GM23338 (cell line): ENCODE results near the gene PUM1. TPM values are rescaled to one million over a fixed set of nuclear protein-coding genes. Genes with fewer than 3 reads are reported as not detected.
A peak's percentile ranks its signal among the peaks of the same experiment; 100 is the strongest.

Experiments used
- ATAC-seq: fragments of 200-7000 bp; cut with Tn5 transposase; 3 replicates; pipeline ENCODE4 v1.9.1; 2020
- DNase-seq: peaks from one replicate; pipeline ENCODE4 v3.0.0-alpha.2; 2015; ENCODE audit warnings: low spot score
- H2AFZ ChIP-seq: fragments of 200-600 bp; sonication (generic); 2 replicates; pipeline ENCODE4 v1.8.0; 2016; ENCODE audit warnings: antibody characterized with exemption, mild to moderate bottlenecking, moderate library complexity
- H3F3A ChIP-seq: fragments of 200-600 bp; sonication (generic); replicated peaks from 2 replicates; pipeline ENCODE4 v1.8.0; 2017; ENCODE audit warnings: antibody characterized with exemption, mixed run types, low read depth
- H3K27ac ChIP-seq: fragments of 200-600 bp; sonication (generic); 2 replicates; pipeline ENCODE4 v1.6.1; 2016; ENCODE audit warnings: low read depth
- H3K27me3 ChIP-seq: fragments of 200-600 bp; sonication (generic); 2 replicates; pipeline ENCODE4 v1.8.0; 2016; ENCODE audit warnings: mild to moderate bottlenecking, mixed run types, moderate library complexity; ENCODE audit not compliant: insufficient read depth
- H3K36me3 ChIP-seq: fragments of 200-600 bp; sonication (generic); 2 replicates; pipeline ENCODE4 v1.8.0; 2016; ENCODE audit warnings: mild to moderate bottlenecking; ENCODE audit not compliant: insufficient read depth
- H3K4me1 ChIP-seq: fragments of 200-600 bp; sonication (generic); 2 replicates; pipeline ENCODE4 v1.8.0; 2016; ENCODE audit warnings: mild to moderate bottlenecking, moderate library complexity; ENCODE audit not compliant: insufficient read depth
- H3K4me2 ChIP-seq: fragments of 200-600 bp; sonication (generic); 2 replicates; pipeline ENCODE4 v1.7.1; 2017; ENCODE audit warnings: mixed run types
- H3K4me3 ChIP-seq: fragments of 200-600 bp; sonication (generic); 2 replicates; pipeline ENCODE4 v1.6.1; 2016; ENCODE audit warnings: mixed run types
- H3K79me2 ChIP-seq: fragments of 200-600 bp; sonication (generic); replicated peaks from 2 replicates; pipeline ENCODE4 v1.8.0; 2017; ENCODE audit warnings: mild to moderate bottlenecking; ENCODE audit not compliant: insufficient read depth
- H3K9me2 ChIP-seq: fragments of 200-600 bp; sonication (generic); 2 replicates; pipeline ENCODE4 v1.8.0; 2017; ENCODE audit not compliant: insufficient read depth
- H4K20me1 ChIP-seq: fragments of 200-600 bp; sonication (generic); replicated peaks from 2 replicates; pipeline ENCODE4 v1.8.0; 2017; ENCODE audit warnings: mild to moderate bottlenecking; ENCODE audit not compliant: insufficient read depth
- H3K27ac Mint-ChIP-seq: 2 replicates; pipeline ENCODE4 v1.8.0; 2020; ENCODE audit warnings: inconsistent platforms, mild to moderate bottlenecking, moderate library complexity, mixed read lengths
- H3K27me3 Mint-ChIP-seq: 3 replicates; pipeline ENCODE4 v1.8.0; 2022; ENCODE audit warnings: low read depth, mild to moderate bottlenecking, moderate library complexity, mixed read lengths, inconsistent platforms; ENCODE audit not compliant: insufficient read depth, poor library complexity
- H3K36me3 Mint-ChIP-seq: 3 replicates; pipeline ENCODE4 v1.8.0; 2021; ENCODE audit warnings: low read depth, mild to moderate bottlenecking, inconsistent platforms, moderate library complexity, mixed read lengths
- H3K4me1 Mint-ChIP-seq: 3 replicates; pipeline ENCODE4 v1.8.0; 2020; ENCODE audit warnings: mild to moderate bottlenecking, inconsistent platforms, mixed read lengths
- H3K4me3 Mint-ChIP-seq: 3 replicates; pipeline ENCODE4 v1.8.0; 2021; ENCODE audit warnings: moderate library complexity, mild to moderate bottlenecking, inconsistent platforms, mixed read lengths
- H3K9me3 Mint-ChIP-seq: 3 replicates; pipeline ENCODE4 v1.8.0; 2020; ENCODE audit warnings: moderate library complexity, mild to moderate bottlenecking, inconsistent platforms, mixed read lengths
- EZH2 ChIP-seq: fragments of 200-600 bp; sonication (generic); IDR thresholded peaks from one replicate; pipeline ENCODE4 v1.8.0; 2017; ENCODE audit warnings: antibody characterized with exemption, mild to moderate bottlenecking, low read depth; ENCODE audit not compliant: unreplicated experiment
- EZH2phosphoT487 ChIP-seq: fragments of 200-600 bp; sonication (generic); IDR thresholded peaks from one replicate; pipeline ENCODE4 v1.8.1; 2018; ENCODE audit warnings: antibody characterized with exemption; ENCODE audit not compliant: unreplicated experiment
- JUNB ChIP-seq: IDR thresholded peaks from one replicate; pipeline ENCODE4 v1.6.1; 2016; ENCODE audit warnings: antibody characterized with exemption; ENCODE audit not compliant: unreplicated experiment
- NANOG ChIP-seq: IDR thresholded peaks from 2 replicates; pipeline ENCODE4 v1.6.1; 2016; ENCODE audit warnings: antibody characterized with exemption, borderline replicate concordance
- POLR2AphosphoS5 ChIP-seq: IDR thresholded peaks from 2 replicates; pipeline ENCODE4 v1.6.1; 2016; ENCODE audit warnings: antibody characterized with exemption, low read depth
- STAT1 ChIP-seq: IDR thresholded peaks from one replicate; pipeline ENCODE4 v1.6.1; 2016; ENCODE audit warnings: antibody characterized with exemption; ENCODE audit not compliant: unreplicated experiment
- ZNF331 ChIP-seq: fragments of 250-450 bp; sonication (Bioruptor Pico); IDR thresholded peaks from 2 replicates; pipeline ENCODE4 v1.5.0; 2020; ENCODE audit warnings: low read depth, mild to moderate bottlenecking, moderate library complexity
- polyA plus RNA-seq: library from polyadenylated mRNA; unstranded; fragments of >200 nt; fragmentation: Nextera tagmentation; extraction: Ambion mirVana; gene quantifications from 2 replicates; pipeline ENCODE4 v1.2.1, GENCODE V29; 2016
- total RNA-seq: library from RNA; depleted of rRNA; stranded (reverse); fragments of >200 nt; shearing (Covaris generic); gene quantifications from 2 replicates; pipeline ENCODE4 v1.2.3, GENCODE V29; 2014
- TF ChIP-seq, protein P1 (sequence below): fragments of 250-450 bp; sonication (Bioruptor Pico); IDR thresholded peaks from 2 replicates; pipeline ENCODE4 v1.5.0; 2020; ENCODE audit warnings: mild to moderate bottlenecking, moderate library complexity
- TF ChIP-seq, protein P2 (sequence below), 2 experiments: fragments of 200-600 bp in 1 of 2; sonication (generic) in 1 of 2; conservative IDR thresholded peaks; 2 replicates each; pipeline versions ENCODE4 v1.5.1 to v1.6.1; 2016 to 2017; ENCODE audit warnings: antibody characterized with exemption in 2 of 2, low read depth in 2 of 2, mild to moderate bottlenecking in 2 of 2, moderate library complexity in 1 of 2
- TF ChIP-seq, protein P3 (sequence below): IDR thresholded peaks from one replicate; pipeline ENCODE4 v1.6.1; 2018; ENCODE audit warnings: antibody characterized with exemption; ENCODE audit not compliant: unreplicated experiment

Gene PUM1
- total and polyA plus RNA-seq, 2 experiments from 2014 or later, result 44.4 to 117 TPM

DNA sequence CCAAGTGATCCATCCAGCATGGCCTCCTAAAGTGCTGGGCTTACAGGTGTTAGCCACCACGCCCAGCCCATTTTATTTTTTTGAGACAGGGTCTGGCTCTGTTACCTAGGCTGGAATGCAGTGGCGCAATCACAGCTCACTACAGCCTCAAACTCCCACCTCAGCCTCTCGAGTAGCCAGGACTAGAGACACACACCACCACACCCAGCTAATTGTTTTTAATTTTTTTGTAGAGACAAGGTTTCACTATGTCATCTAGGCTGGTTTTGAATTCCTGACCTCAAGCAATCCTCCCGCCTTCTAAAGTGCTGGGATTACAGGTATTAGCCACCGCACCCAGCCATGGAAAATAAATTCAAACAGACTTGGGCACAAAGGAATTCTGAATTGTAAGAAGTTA lies 31.9 kb downstream of the PUM1 start:
- TF ChIP-seq EZH2 (no peak), EZH2phosphoT487 (no peak), JUNB (no peak), POLR2AphosphoS5 (no peak), NANOG (no peak), ZNF331 (no peak), STAT1 (no peak)
- TF ChIP-seq, protein P1, sequence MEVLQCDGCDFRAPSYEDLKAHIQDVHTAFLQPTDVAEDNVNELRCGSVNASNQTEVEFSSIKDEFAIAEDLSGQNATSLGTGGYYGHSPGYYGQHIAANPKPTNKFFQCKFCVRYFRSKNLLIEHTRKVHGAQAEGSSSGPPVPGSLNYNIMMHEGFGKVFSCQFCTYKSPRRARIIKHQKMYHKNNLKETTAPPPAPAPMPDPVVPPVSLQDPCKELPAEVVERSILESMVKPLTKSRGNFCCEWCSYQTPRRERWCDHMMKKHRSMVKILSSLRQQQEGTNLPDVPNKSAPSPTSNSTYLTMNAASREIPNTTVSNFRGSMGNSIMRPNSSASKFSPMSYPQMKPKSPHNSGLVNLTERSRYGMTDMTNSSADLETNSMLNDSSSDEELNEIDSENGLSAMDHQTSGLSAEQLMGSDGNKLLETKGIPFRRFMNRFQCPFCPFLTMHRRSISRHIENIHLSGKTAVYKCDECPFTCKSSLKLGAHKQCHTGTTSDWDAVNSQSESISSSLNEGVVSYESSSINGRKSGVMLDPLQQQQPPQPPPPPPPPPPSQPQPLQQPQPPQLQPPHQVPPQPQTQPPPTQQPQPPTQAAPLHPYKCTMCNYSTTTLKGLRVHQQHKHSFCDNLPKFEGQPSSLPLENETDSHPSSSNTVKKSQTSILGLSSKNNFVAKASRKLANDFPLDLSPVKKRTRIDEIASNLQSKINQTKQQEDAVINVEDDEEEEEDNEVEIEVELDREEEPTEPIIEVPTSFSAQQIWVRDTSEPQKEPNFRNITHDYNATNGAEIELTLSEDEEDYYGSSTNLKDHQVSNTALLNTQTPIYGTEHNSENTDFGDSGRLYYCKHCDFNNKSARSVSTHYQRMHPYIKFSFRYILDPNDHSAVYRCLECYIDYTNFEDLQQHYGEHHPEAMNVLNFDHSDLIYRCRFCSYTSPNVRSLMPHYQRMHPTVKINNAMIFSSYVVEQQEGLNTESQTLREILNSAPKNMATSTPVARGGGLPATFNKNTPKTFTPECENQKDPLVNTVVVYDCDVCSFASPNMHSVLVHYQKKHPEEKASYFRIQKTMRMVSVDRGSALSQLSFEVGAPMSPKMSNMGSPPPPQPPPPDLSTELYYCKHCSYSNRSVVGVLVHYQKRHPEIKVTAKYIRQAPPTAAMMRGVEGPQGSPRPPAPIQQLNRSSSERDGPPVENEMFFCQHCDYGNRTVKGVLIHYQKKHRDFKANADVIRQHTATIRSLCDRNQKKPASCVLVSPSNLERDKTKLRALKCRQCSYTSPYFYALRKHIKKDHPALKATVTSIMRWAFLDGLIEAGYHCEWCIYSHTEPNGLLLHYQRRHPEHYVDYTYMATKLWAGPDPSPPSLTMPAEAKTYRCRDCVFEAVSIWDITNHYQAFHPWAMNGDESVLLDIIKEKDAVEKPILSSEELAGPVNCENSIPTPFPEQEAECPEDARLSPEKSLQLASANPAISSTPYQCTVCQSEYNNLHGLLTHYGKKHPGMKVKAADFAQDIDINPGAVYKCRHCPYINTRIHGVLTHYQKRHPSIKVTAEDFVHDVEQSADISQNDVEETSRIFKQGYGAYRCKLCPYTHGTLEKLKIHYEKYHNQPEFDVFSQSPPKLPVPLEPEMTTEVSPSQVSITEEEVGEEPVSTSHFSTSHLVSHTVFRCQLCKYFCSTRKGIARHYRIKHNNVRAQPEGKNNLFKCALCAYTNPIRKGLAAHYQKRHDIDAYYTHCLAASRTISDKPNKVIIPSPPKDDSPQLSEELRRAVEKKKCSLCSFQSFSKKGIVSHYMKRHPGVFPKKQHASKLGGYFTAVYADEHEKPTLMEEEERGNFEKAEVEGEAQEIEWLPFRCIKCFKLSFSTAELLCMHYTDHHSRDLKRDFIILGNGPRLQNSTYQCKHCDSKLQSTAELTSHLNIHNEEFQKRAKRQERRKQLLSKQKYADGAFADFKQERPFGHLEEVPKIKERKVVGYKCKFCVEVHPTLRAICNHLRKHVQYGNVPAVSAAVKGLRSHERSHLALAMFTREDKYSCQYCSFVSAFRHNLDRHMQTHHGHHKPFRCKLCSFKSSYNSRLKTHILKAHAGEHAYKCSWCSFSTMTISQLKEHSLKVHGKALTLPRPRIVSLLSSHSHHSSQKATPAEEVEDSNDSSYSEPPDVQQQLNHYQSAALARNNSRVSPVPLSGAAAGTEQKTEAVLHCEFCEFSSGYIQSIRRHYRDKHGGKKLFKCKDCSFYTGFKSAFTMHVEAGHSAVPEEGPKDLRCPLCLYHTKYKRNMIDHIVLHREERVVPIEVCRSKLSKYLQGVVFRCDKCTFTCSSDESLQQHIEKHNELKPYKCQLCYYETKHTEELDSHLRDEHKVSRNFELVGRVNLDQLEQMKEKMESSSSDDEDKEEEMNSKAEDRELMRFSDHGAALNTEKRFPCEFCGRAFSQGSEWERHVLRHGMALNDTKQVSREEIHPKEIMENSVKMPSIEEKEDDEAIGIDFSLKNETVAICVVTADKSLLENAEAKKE (CRISPR knock-in tag), result no peak
- TF ChIP-seq, protein P2, sequence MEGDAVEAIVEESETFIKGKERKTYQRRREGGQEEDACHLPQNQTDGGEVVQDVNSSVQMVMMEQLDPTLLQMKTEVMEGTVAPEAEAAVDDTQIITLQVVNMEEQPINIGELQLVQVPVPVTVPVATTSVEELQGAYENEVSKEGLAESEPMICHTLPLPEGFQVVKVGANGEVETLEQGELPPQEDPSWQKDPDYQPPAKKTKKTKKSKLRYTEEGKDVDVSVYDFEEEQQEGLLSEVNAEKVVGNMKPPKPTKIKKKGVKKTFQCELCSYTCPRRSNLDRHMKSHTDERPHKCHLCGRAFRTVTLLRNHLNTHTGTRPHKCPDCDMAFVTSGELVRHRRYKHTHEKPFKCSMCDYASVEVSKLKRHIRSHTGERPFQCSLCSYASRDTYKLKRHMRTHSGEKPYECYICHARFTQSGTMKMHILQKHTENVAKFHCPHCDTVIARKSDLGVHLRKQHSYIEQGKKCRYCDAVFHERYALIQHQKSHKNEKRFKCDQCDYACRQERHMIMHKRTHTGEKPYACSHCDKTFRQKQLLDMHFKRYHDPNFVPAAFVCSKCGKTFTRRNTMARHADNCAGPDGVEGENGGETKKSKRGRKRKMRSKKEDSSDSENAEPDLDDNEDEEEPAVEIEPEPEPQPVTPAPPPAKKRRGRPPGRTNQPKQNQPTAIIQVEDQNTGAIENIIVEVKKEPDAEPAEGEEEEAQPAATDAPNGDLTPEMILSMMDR (conservative IDR thresholded peaks at IDR 0.05; ENCODE audit: low read depth in 2 of 2), result no peak
- TF ChIP-seq, protein P3, sequence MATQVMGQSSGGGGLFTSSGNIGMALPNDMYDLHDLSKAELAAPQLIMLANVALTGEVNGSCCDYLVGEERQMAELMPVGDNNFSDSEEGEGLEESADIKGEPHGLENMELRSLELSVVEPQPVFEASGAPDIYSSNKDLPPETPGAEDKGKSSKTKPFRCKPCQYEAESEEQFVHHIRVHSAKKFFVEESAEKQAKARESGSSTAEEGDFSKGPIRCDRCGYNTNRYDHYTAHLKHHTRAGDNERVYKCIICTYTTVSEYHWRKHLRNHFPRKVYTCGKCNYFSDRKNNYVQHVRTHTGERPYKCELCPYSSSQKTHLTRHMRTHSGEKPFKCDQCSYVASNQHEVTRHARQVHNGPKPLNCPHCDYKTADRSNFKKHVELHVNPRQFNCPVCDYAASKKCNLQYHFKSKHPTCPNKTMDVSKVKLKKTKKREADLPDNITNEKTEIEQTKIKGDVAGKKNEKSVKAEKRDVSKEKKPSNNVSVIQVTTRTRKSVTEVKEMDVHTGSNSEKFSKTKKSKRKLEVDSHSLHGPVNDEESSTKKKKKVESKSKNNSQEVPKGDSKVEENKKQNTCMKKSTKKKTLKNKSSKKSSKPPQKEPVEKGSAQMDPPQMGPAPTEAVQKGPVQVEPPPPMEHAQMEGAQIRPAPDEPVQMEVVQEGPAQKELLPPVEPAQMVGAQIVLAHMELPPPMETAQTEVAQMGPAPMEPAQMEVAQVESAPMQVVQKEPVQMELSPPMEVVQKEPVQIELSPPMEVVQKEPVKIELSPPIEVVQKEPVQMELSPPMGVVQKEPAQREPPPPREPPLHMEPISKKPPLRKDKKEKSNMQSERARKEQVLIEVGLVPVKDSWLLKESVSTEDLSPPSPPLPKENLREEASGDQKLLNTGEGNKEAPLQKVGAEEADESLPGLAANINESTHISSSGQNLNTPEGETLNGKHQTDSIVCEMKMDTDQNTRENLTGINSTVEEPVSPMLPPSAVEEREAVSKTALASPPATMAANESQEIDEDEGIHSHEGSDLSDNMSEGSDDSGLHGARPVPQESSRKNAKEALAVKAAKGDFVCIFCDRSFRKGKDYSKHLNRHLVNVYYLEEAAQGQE, result no peak
- Histone ChIP-seq H3K36me3 (no peaks in the 10 kb centered on the region), H3K4me2 (no peak overlapping the region), H2AFZ (no peak overlapping the region), H3K79me2 (peaks cover 100% of the 10 kb centered on the region), H4K20me1 (peaks cover 91% of the 10 kb centered on the region), H3K4me1 (peaks cover 53% of the 10 kb centered on the region), H3K27ac (peak overlapping the region; percentile 56; the same call in 1 of the 2 replicates), H3K27me3 (no peaks in the 10 kb centered on the region), H3F3A (peaks cover 5% of the 10 kb centered on the region; the same call in 1 of the 2 replicates), H3K4me3 (no peak overlapping the region), H3K9me2 (no peaks in the 10 kb centered on the region)
- Mint-ChIP-seq H3K27ac (no peak overlapping the region), H3K27me3 (peaks cover 4% of the 10 kb centered on the region), H3K36me3 (peaks cover 18% of the 10 kb centered on the region; the same call in 2 of the 3 replicates), H3K4me1 (peaks cover 47% of the 10 kb centered on the region), H3K4me3 (no peak overlapping the region; the same call in 2 of the 3 replicates), H3K9me3 (no peaks in the 10 kb centered on the region)
- peak; percentile 32 for DNase-seq
- ATAC-seq, result no peak
